ENCODE measurements around the gene PASK.

GRCh38 chr2:241074065-241074818 is 75.0 kb downstream of the PASK start:
- no peak for TF ChIP-seq REST (IDR thresholded peaks at IDR 0.05; ENCODE audit: low read depth)
- no peak for TF ChIP-seq POLR2A (IDR thresholded peaks at IDR 0.05; ENCODE audit: borderline replicate concordance, extremely low read depth, insufficient read depth, insufficient read length)
- no peak for TF ChIP-seq ATF3 (IDR thresholded peaks at IDR 0.05)
- TF ChIP-seq CTCF (IDR thresholded peaks at IDR 0.05 in 2 of 3, conservative IDR thresholded peaks at IDR 0.05 in 1 of 3; ENCODE audit: borderline replicate concordance in 1 of 3, insufficient read depth in 1 of 3, low read depth in 2 of 3, low read length in 2 of 3) = no peak
- no peak for TF ChIP-seq TCF7L2 (IDR thresholded peaks at IDR 0.05; ENCODE audit: borderline replicate concordance, extremely low read depth, insufficient read depth, insufficient read length)
- no peak for TF ChIP-seq POLR2AphosphoS5 (IDR thresholded peaks at IDR 0.05; ENCODE audit: low read depth, low read length)
- TF ChIP-seq RAD21 (IDR thresholded peaks at IDR 0.05; ENCODE audit: low read depth) = no peak
- TF ChIP-seq EZH2 (IDR thresholded peaks at IDR 0.05) = no peak
- TF ChIP-seq EZH2phosphoT487 (IDR thresholded peaks at IDR 0.05; ENCODE audit: borderline replicate concordance) = no peak

Data from HCT116 (cell line).